Activated CD8-positive, alpha-beta memory T cell treated with anti-CD3 and anti-CD28 coated beads, Interleukin-2, amount 50 U/mL, for 48 hours (primary cell): Measurements from ENCODE around the gene ZRANB1.

Experiments used
- DNase-seq: peaks from one replicate; pipeline ENCODE4 v3.0.0-alpha.2; 2020

The ZRANB1 gene

DNA sequence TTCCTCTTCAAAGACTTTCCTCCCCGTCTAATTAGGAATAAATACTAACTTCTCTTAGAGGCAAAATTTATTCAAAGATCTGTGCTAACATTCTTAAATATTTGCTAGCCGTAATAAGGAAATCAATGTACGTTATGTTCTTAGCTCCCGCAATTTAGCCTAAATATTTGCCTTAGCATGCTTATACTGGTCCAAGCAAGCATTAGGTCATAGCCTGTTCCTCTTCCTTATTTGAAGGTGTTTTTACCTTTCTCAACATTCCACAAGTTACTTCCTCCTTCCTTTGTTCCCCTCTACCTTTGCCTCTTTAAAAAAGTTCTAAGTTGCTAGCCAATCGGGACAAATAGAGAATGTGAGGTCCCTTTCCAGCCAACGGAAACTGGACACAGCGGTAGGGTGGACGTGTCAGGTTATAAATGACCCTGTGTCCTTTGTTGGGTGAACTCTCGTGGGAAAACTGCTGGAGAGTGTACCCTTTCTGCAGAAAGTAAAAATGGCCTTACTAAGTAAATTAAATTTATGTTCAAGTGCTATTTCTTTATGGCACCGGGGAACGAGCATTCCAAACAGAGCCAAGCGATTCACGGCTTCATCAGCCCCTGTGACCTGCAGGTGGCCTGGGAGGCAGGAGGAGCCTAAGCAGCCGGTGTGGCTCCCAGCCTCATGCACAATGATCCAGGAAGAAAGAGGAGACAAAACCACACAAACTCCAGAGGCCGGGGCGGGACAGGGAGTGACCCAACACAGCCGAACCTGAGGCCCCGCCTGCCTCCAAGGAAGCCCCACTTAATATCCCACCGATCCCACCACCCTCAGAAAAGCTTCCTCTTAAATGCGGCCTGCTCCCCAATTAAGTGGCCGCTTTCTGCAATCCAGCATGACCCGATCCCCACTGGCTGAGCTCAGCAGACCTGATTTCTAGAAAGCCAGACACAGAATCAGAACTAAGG, 67.0 kb downstream of the ZRANB1 start:
- DNase-seq = no peak

GRCh38 chr10:125009661-125010161, 67.8 kb downstream of the ZRANB1 start:
- DNase-seq = no peak

DNA sequence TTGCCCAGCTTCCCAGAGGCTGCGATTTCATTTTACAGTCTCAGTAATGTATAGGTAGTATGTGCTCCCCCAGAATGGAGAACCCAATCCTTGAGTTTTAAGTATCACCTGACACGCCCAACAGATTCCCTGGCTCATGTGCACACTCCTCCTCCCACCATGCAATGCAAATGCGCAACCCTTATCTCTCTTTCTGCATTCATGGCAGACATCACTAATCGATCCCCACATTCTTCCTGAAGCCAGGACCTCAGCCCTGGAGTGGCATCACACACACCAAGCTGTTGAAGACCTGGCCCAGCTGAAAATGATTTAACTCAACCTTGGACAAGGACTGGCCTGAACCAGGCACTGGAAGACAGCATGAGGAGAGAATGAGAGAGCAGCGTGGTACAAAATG, 68.4 kb downstream of the ZRANB1 start:
- no peak for DNase-seq

DNA sequence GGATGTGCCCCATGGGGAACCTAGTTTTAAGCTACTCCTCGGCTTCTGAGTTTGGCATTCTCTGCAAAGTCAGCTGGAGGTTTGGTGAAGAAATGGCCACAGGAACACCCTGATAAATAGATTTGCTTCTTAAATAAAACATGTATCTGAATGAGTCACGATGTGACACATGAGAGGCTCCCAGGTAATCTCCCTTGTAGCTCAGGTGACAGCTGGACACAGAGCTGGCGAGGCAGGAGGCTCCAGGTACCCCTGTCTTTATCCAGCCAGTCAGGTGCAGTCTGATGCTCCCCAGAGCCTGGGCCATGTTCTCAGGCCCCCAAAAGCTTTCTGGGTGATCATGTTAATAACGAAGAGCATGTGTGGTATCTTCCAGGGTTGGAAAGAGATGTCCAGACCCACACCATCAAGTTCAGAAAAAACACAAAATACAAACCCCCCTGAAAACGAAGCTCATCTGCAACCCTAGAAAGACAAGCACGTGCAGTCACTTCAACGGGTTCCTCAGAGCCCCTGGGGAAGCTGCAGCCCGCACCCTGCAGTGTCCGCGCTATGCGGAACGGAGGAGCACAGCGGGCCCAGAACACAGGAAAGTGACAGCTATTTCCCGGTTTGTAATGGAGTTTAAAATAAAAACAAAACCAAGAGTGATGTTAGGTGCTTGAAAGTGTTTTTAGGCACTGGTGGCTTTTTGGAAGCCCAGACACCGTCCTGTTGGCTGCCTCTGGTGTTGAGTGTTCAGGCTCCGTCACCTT, 69.4 kb downstream of the ZRANB1 start:
- DNase-seq = no peak

- DNase-seq = no peak
Measured at GRCh38 chr10:125011926-125012705, 70.2 kb downstream of the ZRANB1 start.

- no peak for DNase-seq
Measured at GRCh38 chr10:125012851-125013528, 71.1 kb downstream of the ZRANB1 start.

DNA sequence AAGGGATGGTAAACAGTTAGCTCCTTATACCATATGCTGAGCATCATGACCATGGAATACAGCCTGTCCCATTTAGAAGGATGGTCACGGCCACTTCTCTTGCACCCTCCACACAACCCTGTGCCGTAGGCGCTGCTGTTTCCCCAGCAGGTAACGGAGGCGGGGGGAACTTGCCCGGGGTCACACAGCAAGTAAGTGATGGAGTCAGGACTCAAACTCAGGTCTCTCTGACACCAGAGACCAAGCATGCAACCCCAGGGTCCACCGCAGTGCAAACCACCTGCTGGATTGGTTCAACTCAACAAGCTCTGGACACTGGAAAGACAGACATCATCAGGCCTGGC, 71.6 kb downstream of the ZRANB1 start:
- no peak for DNase-seq

DNA sequence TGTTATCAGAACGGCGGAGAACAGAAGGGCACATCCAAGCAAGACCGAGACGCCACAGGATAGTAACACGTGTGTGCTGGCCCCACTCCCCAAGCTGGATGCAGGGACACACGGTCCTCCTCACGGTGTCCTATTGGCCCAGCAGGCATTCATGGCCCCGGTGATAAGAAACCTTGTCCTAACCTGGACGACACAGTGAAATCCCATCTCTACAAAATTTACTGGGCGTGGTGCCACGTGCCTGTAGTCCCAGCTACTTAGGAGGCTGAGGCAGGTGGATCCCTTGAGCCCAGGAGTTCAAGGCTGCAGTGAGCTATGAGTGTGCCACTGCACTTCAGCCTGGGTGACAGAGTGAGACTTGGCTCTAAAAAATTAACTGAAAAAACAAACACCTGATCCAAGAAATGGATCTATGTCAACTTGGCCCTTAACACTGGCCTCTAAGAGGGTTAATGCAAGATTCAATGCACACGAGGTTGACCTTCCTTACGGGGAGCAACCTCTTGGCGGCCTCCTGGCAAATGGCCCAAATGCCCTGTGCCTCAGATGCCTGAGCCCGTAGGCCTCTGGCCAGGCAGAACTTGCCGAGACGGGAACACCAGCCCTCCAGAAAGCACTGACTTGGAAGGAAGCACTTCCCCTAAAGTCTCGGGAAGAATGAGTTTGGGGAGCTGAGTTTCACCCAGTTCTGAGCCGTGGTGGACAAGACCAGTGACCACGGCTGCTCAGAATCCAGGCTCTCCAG, 72.3 kb downstream of the ZRANB1 start:
- DNase-seq = no peak

DNA sequence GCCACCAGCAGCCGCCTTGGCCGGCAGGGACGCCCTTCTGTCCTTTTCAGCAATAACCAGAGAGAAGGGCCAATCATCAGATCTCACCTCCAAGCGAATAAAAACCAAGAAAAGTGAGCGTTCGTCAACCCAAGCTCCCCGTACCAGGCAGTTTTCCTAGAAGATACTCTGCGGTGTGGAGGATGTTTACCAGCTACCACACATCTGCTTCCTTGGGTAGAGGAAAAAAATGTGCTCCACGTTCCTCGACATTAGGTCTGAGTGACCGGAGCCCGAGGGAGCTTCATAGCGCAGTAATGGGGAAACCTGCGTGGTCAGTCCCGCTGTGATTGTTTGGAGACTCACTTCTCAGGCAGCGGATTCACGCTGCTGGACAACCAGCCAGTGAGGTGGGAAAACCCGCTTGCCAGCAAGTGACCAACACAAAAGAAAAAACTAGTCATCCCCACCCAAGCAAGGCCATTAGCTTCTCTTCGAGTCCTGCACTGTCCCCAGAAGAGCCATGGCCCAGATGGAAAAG, 73.0 kb downstream of the ZRANB1 start:
- DNase-seq = no peak

GRCh38 chr10:125015356-125015944, 73.5 kb downstream of the ZRANB1 start:
- no peak for DNase-seq

DNA sequence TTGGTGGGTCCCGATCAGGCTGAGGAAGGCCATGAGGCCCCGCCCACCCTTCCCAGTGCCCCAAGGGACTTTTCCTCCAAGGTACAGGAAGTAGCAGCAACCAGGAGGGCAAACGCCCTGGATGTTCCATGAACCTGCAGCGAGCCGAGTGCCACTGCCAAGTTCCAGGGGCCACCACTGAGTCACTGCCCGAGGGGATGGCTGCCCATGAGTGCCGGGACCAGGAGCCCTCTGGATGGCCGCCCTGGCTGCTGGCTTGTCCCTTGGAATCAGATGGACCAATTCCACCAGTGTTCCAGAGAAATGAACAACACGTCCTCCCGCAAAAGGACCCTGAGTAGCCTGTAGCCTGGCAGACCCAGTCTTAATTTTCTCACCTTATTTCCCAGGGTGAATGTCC, 74.2 kb downstream of the ZRANB1 start:
- DNase-seq = no peak

DNA sequence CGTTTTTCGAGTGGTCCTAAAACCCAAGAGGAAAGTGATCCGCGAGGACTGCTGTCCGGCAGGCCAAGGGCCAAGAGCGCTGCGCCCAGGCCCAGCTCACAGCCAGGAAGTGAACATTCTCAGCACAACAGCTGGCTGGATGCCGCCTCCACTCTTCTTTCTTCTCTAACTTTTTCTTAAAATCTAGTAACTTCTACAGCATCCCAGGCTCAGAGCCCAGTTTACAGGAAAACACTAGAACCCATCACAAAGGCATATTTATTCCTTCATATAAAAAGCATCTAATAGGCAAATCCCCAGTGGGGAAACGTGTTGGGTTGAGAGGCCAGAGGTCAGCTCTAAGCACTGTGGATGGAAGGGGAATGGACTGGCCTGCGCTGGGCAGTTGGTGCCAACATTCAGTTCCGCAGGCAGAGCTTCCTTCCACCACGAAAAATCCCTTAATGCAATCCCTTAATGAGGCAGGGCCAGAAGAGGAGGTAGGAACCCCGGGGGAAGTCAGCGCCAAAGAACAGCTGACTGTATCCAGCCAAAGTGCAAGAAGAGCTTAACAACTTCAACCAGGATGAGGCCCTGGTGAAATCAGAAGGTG, 74.8 kb downstream of the ZRANB1 start:
- no peak for DNase-seq

GRCh38 chr10:125017547-125018298, 75.8 kb downstream of the ZRANB1 start:
- no peak for DNase-seq

- DNase-seq = no peak
Measured at GRCh38 chr10:125018576-125019143, 76.7 kb downstream of the ZRANB1 start.

DNA sequence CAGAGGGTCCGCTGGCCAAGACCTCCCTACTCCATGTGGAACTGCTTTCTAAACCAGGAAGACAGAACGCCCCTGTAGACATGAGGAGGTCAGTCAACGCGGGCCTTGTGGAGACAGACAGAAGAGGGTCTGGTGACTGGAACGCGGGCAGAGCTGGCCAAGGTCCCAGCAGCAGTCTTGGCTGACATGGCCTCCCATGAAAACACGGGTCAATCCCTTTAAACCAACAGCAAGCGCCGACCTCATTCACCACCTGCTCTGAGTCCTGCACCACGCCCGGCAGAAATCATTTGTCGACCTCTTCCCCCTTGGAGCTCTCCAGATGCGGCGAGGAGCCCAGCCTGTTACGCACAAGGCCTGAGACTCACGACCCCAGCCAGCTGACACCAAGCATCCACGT, 78.5 kb downstream of the ZRANB1 start:
- no peak for DNase-seq

DNA sequence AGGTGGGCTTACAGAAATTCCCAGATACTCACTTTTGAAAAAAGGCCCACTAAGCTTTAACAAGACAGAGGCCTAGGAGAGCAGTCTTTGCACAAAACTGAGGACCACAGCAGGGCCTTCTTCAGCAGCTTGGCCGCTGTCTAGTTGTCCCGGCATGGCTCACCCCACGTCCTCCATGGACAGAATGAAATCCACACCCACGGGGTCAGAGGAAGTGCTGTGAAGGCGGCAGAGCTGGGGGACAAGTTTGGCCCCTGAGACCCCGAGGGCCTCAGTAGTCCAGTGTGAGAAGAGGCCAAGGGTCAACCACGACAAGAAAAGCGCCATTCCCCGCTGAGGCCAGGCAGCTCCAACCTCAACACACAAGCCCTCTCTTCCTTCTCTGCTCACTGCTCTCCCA, 78.9 kb downstream of the ZRANB1 start:
- DNase-seq = no peak

- no peak for DNase-seq
Measured at GRCh38 chr10:125021686-125022344, 79.9 kb downstream of the ZRANB1 start.

DNA sequence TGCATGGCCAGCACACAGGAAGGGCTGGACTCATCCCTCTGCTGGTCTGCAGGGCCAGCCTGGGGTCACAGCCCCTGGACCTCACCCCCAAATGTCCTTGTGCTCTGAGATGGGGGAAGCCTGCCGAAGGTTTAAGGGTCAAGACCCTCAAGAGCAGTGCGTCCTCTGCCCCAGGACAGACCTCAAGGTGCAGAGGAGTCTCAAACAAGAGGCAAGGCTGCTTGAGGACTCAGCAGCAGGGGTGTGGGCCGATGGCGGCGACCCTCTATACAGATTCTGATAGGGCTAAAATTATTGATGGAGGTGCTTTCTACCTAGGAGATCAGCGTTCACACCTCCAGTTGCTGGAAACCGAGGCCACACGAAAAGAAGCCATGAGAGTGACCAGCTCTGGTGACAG, 80.7 kb downstream of the ZRANB1 start:
- no peak for DNase-seq

- DNase-seq = no peak
Measured at GRCh38 chr10:125023255-125023654, 81.3 kb downstream of the ZRANB1 start.
